Astrocyte of the spinal cord (primary cell): ENCODE results near the gene CALY.
"Not testable (repeated sequence)": the region's sequence is repeated elsewhere in the genome, so short reads cannot be mapped to it uniquely, and the experiment has no call there.

Source experiments
- DNase-seq: peaks from one replicate; pipeline ENCODE4 v3.0.0; 2011; ENCODE audit warnings: low read depth, low spot score
- H3K4me3 ChIP-seq: 2 replicates; pipeline ENCODE4 v1.5.1; 2011; ENCODE audit warnings: low read depth, mild to moderate bottlenecking, low read length, moderate library complexity
- CTCF ChIP-seq: IDR thresholded peaks from 2 replicates; pipeline ENCODE4 v1.5.1; 2012; ENCODE audit warnings: low read depth, mild to moderate bottlenecking, low read length, inconsistent platforms
- in situ Hi-C: cut with HindIII; loops from 2 replicates; pipeline ENCODE4 v1.10.0; 2017; ENCODE audit warnings: low sequenced_read_pairs

The CALY gene

GRCh38 chr10:133379152-133379800 is 42.6 kb upstream of the CALY start, which contains the start of gene PAOX:
Gene PAOX, plus strand, starts transcription at chr10:133379262. Its CDS starts 55 bp downstream, at chr10:133379317.
- H3K4me3 ChIP-seq = peak within 1 kb of the TSS; percentile 63
- DNase-seq = peak; percentile 50
- in situ Hi-C loops = no loop called here
- no peak for TF ChIP-seq CTCF

- no peak for TF ChIP-seq CTCF
- in situ Hi-C loops = no loop called here
- DNase-seq = peak; percentile 41
- H3K4me3 ChIP-seq = peak overlapping the region; percentile 63
Measured at GRCh38 chr10:133378251-133379096, 41.8 kb upstream of the CALY start.

- peak overlapping the region; percentile 63 for H3K4me3 ChIP-seq
- no peak for DNase-seq
- TF ChIP-seq CTCF = no peak
- in situ Hi-C loops = no loop called here
Measured at GRCh38 chr10:133377818-133378250, 41.1 kb upstream of the CALY start.

- no peak for DNase-seq
- no peak for TF ChIP-seq CTCF
- in situ Hi-C loops = no loop called here
- no peak overlapping the region for H3K4me3 ChIP-seq
Measured at GRCh38 chr10:133377025-133377817, 40.5 kb upstream of the CALY start.

GRCh38 chr10:133376183-133376582 is 39.5 kb upstream of the CALY start:
- H3K4me3 ChIP-seq, in situ Hi-C loops, DNase-seq: not testable (repeated sequence)

GRCh38 chr10:133375357-133376115 is 38.8 kb upstream of the CALY start:
- in situ Hi-C loops = no loop called here
- TF ChIP-seq CTCF = no peak
- H3K4me3 ChIP-seq = no peak overlapping the region
- no peak for DNase-seq
